GOT3 (cell line): ENCODE measurements around the gene CRYGB.

ENCODE experiments used
- DNase-seq: peaks from one replicate; lab custom pipeline; 2025; ENCODE audit warnings: mixed read lengths; lab: John Stamatoyannopoulos, UW

Gene CRYGB, protein sequence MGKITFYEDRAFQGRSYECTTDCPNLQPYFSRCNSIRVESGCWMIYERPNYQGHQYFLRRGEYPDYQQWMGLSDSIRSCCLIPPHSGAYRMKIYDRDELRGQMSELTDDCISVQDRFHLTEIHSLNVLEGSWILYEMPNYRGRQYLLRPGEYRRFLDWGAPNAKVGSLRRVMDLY

DNA sequence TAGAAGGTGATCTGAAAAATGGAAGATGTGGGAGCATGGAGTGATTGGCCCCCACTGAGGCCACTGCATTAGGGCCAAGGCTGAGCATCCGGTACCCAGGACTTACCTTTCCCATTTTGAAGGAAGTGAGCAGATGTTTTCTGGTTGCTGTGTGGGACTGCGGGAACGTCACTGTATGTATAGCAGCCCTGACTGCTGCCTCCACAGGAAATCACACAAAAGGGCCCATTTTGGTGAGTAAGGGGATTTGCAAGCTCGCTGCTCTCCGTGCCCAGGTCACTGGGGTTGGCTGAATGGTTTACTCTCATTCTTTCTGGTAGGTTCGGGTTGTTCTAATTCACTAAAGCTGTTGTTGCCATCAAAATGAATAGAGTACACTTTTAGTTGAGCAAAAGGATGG is at the start of gene CRYGB:
TSS of gene CRYGB (minus strand) at position 153 of the 400 bp plus-strand sequence. CDS start at position 115, 38 bp downstream.
- DNase-seq, result no peak

DNA sequence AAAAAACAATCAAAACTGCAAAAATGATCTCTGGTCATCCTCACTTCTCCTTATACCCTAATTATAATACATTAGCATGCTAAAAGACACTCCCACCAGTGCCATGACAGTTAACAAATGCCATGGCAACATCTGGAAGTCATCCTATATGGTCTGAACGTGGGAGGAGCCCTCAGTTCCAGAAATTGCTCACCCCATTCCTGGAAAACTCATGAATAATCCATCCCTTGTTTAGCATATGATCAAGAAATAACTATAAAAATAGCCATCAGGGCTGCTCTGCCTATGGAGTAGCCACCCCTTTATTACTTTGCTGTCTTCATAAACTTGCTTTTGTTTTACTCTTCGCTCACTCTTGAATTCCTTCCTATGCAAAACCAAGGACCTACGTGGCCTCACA is 49.6 kb upstream of the CRYGB start:
- DNase-seq, result no peak

DNA sequence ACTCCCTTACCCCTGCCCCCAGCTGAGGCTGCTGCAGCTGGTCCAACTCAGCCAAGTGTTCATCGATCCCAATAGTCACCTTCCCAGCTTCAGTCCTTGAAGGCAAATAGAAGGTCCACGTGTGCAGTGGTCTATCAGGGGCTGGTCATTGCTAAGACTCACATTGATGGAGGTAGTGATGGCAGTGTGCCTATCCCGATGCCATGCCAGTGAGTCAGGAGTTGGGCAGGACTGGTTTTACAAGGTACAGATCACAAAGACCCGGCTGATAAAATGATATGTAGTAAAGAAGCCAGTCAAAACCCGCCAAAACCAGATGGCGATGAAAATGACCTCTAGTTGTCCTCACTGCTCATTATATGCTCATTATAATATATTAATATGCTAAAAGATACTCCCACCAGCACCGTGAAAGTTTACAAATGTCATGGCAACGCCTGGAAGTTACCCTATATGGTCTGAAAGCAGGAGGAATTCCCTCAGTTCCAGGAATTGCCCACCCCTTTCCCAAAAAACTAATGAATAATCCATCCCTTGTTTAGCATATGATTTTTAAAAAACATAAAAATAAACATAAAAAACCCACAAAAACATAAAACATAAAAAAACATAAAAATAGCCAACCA is 46.8 kb upstream of the CRYGB start:
- DNase-seq, result no peak

DNA sequence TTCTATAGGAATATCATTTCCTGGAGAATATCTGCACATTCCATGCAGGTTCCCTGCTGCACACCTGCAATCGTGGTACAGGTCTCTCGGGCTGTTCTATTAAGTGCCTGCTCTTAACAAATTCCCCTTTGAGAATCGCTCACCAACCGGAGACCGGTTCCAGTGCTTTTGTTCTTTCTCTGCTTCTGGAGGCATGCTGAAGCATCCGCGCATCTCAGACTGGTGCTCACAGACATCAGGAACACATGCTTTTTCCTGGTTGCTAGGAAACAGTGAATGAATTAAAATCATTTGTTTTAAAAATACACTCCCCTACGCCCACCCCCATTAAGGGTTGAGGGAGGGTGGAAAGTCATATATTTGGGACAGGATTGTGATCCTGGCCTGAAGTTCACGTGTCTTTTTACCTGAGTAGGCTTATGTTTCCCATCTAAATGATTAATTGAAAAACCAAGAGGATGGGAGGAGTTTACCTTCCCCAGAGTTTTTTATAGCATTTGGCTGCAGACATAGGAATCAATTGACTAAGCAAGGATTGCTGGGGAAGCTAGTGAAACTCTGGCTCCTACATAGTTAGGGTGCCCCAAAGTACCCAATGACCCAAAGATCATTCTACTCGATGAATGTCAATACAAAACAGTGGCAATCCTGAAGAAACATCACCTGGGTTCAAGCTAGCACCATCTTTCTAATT is 44.0 kb upstream of the CRYGB start, which contains the start of gene C2orf80:
TSS of gene C2orf80 (minus strand) at position 221 of the 694 bp plus-strand sequence. CDS start 3,044 bp downstream, outside the sequence.
- DNase-seq, result no peak

DNA sequence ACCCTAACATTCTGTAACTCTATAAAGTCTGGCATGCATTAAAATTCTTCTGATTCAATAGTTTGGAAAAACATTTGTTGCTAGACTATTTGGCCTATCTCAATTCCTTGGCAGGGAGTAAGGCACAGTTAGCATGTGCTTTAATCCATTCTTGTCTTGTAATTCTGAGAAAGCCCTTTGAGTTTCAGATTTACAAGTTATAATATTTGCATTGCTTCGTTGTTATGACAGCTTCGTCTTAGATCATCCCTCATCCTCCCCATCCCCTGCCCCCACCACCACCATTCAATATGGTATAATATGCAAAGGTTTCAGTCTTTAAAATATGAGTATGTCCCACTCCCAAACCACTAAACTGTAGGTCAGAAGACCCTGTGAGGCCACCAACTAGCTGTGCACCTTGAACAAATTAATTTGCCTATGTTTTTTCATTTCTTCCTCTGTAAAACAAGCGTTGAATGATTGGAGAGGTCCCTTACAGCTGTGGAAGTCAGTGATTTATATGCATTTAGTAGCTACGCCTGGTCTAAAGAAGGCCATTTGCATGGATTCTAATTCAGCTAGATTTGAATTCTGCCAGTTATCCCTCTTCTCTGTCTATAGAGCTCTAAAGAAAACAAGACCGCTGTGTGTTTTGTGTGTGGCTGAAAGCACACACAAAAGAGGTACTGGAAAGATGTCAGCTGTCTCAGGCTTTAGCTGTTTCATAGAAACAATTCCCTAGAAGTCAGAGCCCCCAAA is 43.3 kb upstream of the CRYGB start:
- DNase-seq, result no peak

DNA sequence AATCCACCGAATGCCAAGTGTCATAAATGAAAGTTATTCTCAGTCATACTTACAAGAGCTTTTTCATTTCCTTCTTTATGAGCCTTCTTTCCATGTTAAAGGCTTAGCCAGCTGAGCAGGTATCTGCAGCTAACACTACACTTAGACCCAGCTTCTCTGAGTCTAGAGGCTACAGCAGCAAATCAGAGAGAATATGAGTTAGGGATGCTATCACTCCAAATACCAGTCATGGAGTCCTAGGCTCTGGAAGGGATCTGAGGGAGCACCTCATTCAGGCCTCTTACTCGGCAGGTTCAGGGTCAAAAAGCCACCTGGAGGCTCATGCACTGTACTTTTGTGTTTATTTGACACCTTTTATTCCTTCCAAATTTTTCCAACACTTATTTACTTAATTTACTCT is 40.9 kb upstream of the CRYGB start:
- DNase-seq, result no peak

DNA sequence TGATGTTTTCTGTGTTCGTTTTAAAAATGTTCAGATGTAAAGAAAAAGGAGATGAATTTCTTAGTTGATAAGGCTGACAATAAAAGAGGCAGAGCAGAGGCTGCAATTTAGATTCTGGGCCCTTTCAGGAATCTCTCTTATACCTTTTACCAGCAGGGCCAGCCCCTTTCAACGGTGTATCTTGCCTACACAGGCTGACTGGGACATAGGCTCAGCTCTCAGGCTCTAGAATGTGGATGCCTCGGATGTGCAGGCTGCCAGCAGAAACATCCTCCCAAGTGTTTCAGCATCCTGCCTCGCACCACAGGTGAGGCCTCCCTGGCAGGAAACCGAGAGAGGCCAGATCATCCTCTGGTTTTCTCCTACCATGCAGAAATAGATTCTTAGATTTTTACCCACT is 40.5 kb upstream of the CRYGB start:
- no peak for DNase-seq

DNA sequence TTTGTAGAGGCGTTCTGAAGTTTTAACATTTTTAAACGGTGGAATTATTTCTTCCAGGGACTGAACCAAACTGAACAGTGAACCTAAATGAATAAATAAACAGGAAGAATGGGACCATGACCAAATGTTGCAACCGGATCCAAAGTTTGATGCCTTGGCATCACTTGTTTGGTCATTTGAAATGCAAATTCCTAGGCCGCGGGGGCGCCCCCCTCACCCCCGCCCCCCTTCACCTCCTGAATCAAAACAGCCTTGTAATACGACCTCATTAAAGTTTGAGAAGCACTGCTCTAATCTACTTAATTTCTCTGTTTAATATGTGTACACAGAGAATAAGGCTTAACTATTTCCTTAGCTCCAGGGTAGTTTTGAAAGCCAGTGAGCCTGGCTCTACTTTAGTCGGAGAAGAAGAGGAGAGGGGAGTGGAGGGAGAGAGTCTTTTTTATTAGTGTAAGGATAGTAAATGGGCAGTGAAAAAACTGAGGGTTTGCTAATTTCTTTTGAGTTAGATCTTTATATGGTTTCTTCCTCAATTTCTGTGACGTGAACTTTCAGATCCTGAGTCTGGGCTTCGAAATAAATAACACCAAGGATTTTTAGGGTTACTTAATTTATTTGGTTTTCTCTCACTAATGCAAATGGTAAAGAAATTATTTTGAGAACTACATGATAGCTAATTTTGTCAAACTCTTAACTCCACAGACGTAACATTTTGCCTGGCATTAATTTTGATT is 38.2 kb upstream of the CRYGB start:
- DNase-seq, result no peak

DNA sequence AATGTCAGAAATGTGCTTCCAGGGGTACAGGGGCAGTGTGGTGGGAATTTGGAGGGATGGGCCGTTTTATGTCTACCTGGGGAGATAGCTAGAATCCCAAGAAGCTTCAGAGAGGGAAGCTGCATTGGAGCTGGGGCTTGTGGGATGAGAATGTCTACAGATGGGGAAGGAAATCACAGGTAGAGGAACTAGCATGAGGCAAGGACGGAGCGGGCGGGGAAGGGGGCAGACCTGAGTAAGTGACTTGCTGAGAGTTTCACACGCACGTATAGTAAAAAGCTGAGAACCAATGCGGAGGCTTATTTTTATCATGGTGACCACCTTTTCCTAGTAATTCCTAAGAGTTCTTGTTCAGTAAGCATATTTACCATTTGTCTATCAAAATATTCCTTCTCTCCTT is 37.6 kb upstream of the CRYGB start:
- DNase-seq, result no peak

DNA sequence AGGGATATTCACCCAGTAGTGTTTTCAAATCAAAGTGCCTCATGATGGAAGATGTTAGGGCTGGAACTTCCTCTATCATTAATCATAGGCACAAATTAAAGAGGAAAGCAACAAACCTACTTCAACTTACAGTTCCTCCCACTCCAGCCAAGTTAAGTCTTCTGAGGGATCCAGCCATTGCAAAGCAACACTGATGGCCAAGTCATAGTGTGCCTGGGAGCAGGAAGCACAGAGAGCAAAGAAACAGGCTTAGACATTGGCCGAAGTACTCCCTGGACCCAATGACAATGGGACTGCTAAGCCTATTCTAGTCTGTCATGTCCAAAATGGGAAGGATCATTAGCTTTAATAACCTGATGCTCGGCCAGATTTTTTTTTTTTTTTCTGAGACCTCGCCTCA is 36.9 kb upstream of the CRYGB start:
- DNase-seq, result no peak

DNA sequence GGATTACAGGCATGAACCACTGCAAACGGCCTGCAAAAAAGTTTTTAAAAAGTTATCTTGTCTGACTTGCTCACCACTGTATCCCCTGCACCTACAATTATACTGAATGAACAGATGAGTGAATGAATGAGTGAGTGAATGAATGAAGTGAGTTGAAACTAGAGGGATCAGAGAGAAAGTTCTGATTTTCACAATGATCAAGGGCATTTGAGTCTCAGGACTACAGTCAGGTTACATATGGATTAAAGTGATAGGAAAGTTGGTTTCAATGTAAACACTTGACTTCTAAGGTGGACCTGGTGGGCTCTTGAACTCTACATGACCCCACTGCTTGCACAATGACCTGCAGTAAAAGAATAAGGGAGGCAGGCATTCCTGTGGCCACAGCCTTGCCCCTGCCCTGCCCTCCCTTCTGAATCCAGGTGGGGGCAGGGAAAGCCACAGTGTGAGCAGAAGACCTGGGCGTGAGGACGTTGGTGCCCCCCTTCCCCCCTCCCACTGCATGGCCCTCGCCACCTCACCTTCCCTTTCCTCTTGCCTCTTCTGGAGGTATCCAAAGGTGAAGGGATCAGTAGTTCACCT is 33.2 kb upstream of the CRYGB start:
- DNase-seq, result no peak

DNA sequence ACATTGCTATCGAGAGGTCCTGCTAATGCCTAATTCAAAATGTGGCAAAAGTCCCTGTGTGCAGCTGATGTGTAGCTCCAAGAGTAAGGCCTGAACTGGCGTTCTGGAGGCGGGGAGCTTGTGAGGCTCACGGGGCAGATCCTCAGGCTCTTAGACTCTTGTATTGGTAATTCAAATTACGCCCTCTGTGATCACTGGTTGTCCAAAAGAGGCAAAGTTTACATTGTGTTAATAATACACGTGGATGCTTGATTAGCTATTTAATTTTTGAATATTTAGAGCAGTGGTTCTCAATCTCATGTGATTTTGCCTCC is 29.8 kb upstream of the CRYGB start:
- DNase-seq, result no peak

DNA sequence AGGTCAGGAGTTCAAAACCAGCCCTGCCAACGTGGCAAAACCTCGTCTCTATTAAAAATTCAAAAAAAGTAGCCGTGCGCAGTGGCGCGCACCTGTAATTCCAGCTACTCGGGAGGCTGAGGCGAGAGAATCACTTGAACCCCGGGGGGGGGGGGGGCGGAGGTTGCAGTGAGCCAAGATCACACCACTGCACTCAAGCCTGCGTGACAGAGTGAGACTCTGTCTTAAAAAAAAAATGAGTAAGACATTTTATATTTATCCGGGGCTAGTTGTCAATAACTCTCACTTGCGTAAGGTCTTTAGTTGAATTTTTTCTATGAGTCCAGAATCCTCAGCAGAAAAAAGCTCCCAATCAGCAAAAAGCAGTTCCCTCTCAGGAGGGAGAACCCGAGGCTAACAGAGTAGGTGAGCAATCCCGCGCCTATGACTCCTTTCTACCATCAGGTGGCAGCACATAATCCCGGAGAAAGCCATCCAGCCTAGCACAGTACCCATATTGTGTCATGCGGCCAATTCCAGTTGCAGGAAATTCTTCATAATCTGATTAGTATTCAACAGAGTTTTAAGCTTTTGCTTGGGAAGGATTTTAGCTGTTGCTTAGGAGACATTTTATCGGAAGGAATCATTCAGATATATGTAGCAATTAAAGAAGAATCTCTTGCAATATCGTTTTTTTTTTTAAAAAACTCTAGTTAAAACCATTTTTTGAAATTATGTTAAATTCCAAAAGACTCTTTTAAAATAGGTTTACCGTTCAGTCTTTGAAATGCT is 29.3 kb upstream of the CRYGB start:
- peak; percentile 23 for DNase-seq

DNA sequence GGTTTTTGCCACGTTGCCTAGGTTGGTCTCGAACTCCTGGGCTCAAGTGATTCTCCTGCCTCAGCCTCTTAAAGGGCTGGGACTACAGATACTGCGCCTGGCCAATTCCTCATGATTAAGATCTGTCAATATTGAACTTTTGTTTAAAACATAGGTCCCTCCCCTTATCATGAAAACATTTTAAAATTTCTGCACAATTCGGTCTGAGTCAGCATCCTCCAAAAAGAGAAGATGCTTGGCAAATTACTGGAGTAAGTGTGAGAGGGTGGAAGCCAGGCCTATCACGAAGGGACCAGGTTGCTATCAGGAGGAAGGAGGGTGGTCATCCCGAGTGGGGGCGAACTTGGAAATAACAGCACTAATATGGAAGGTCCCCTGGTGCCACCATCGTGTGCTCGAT is 28.2 kb upstream of the CRYGB start:
- DNase-seq, result no peak

DNA sequence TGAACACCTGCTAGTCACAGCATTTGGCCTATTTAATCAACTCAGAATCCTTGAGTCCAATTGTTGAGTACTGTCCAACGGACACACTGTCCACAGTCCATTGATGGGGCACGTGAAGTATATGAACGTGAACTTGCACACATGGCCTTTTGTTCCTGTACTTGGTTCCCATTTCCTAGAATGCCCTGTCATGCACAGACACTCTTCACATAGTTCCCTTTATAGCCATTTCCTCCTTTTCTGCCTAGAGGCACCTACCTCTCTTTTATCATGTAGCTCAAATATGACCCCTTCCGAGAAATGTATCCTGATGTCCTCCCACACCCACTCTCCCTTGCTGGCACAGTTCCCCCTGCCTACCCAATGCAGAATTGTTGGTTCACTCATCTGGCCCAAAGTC is 26.2 kb upstream of the CRYGB start:
- DNase-seq, result no peak

DNA sequence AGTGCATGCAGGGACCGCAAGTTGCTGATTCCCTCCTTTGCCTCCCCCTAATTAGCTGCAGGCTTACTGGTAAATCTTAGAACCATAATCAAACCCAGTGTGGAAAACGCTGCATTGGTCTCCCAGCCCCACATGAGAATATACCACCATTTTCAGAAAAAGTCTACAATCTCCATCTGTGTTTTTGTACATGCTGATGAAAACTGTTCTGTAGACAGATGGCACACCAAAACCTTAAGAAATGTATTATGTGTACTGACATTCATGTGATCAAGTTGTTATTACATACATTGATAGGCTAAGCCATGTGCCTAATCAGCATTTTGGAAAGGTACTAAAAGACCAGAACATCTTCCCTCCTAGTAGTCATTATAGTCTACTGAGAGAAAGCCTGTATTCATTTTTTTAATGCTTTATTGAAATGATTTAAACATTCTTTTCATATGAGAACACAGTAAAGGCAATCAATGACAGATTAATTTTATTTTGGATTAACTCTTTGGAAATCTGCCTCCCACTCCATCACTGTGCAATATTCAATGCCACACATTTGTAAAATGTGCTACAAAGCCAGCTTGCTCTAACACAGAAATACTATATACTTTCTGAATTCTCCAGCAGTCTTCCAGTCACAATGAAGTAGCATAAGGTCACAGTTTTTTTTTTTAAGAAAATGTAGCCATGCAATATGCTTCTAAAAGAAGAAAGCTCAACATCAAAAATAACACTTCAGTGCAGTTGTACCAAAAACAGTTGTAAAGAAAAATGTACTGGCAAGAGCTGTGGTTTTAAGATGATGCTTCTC is 19.2 kb upstream of the CRYGB start:
- no peak for DNase-seq

DNA sequence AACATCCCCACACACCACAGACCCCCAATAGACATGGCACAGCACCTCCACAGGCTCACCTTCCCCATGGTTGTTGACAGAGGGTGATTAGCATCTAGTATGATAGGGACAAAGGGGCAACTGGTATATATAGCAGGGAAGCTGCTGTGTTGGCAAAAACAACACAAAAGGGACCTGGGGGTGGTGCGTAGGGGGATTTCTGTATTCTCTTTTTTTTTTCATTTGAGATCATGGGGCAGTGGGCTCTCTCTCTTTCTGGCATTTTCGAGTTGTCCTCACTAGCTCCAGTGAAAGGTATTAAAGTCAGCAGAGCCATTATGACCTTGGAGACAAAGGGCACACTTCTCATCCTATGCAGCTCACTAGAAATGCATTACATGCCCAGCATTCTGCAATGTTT is 17.5 kb upstream of the CRYGB start, which contains the start of gene CRYGA:
TSS of gene CRYGA (minus strand) at position 101 of the 400 bp plus-strand sequence. CDS start at position 68, 33 bp downstream.
- no peak for DNase-seq

DNA sequence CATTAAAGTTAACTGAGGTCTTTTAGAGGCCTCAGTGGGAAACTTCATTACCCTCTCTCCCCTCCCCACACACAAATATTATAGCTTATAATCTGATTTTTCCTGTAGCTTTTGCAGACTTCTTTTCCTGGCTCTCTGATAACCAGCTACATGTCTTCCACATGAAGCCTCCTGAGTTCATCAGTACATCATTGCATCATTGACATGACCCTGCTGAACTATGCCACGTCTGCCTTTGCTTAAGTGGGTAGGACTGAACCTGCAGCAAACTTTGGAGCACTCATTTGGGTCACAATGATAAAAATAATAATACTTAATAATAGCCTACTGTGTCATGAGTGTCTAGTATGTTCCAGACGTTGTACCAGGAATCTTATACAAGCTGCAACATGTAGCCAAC is 10.5 kb upstream of the CRYGB start:
- DNase-seq, result no peak

DNA sequence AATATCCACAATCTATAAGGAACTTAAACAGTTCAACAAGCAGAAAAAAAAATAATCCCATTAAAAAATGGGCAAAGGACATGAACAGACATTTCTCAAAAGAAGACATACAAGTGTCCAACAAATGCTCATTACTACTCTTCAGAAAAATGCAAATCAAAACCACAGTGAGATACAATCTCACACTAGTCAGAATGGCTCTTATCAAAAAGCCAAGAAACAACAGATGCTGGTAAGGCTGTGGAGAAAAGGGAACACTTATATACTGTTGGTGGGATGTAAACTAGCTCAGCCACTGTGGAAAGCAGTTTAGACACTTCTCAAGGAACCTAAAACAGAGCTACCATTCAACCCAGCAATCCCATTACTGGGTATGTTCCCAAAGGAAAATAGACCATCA is 7.2 kb upstream of the CRYGB start:
- DNase-seq, result no peak

DNA sequence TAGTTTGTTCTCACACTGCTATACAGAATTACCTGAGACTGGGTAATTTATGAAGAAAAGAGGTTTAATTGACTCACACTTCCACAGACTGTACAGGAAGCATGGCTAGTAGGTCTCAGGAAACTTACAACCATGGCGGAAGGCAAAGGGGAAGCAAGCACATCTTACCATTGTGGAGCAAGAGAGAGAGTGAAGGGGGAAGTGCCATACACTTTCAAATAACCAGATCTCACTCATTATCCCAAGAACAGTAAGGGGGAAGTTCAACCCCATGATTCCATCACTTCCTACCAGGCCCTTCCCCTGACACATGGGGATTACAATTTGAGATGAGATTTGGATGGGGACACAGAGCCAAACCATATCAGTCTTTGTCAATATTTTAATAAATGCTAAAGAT is 5.0 kb upstream of the CRYGB start:
- DNase-seq, result no peak
